ENCODE results near the gene GSE1.

- TF ChIP-seq POLR2A (IDR thresholded peaks at IDR 0.05) (no peak), CTCF (IDR thresholded peaks at IDR 0.05) (no peak)
Measured at GRCh38 chr16:85590506-85590832, 22.7 kb upstream of the GSE1 start.
